SK-N-SH (cell line): ENCODE results near the gene COL4A5. TPM values are rescaled to one million over a fixed set of nuclear protein-coding genes. Genes with fewer than 3 reads are reported as not detected.

Experiments
- CTCF ChIA-PET: fragments of 300-600, 350-600 bp; formaldehyde crosslinking; extraction: SDS; loops from one replicate; lab custom pipeline; 2021; lab: Yijun Ruan, JAX
- POLR2A ChIA-PET: fragments of 350-600 bp; sonication (Branson Sonifier 250); formaldehyde crosslinking; extraction: SDS; loops from one replicate; lab custom pipeline; 2020; ENCODE audit warnings: antibody characterized with exemption, inconsistent platforms; lab: Yijun Ruan, JAX
- DNase-seq: peaks from one replicate; pipeline ENCODE4 v3.0.0; 2012
- H2AFZ ChIP-seq: fragments of 200-600 bp; sonication (generic); 2 replicates; pipeline ENCODE4 v1.8.1; 2016; ENCODE audit warnings: antibody characterized with exemption, mild to moderate bottlenecking, low read depth
- H3F3A ChIP-seq: fragments of 200-600 bp; sonication (generic); replicated peaks from 2 replicates; pipeline ENCODE3; 2016; ENCODE audit warnings: antibody characterized with exemption, mild to moderate bottlenecking; ENCODE audit not compliant: insufficient read depth
- H3K27ac ChIP-seq, 2 experiments: fragments of 200-500 bp in 1 of 2; fragments of 200-600 bp in 1 of 2; sonication (Bioruptor generic) in 1 of 2; sonication (generic), shearing (Covaris generic) in 1 of 2; 2 replicates each; pipeline versions ENCODE4 v1.5.1 to v1.6.1; 2014 to 2016; ENCODE audit warnings: low read depth in 2 of 2, inconsistent platforms in 1 of 2, low read length in 1 of 2, mild to moderate bottlenecking in 1 of 2, mixed read lengths in 1 of 2
- H3K27me3 ChIP-seq: fragments of 200-600 bp; sonication (generic), shearing (Covaris generic); 2 replicates; pipeline ENCODE4 v1.6.1; 2016; ENCODE audit warnings: mixed run types; ENCODE audit not compliant: insufficient read depth
- H3K36me3 ChIP-seq, 2 experiments: fragments of 200-500 bp in 1 of 2; fragments of 200-600 bp in 1 of 2; sonication (Bioruptor generic) in 1 of 2; sonication (generic) in 1 of 2; replicated peaks in 1 of 2; 2 replicates each; pipeline versions ENCODE3 to v1.5.1; 2014 to 2016; ENCODE audit warnings: low read length in 1 of 2, mild to moderate bottlenecking in 1 of 2; ENCODE audit not compliant: insufficient read depth in 2 of 2, control insufficient read depth in 1 of 2
- H3K4me1 ChIP-seq, 2 experiments: fragments of 200-500 bp in 1 of 2; fragments of 200-600 bp in 1 of 2; sonication (Bioruptor generic) in 1 of 2; sonication (generic), shearing (Covaris generic) in 1 of 2; 2 replicates each; pipeline versions ENCODE4 v1.5.1 to v1.6.1; 2014 to 2016; ENCODE audit warnings: low read depth in 1 of 2, low read length in 1 of 2, mixed run types in 1 of 2; ENCODE audit not compliant: insufficient read depth in 2 of 2, control insufficient read depth in 1 of 2
- H3K4me2 ChIP-seq: fragments of 200-600 bp; sonication (generic), shearing (Covaris generic); 2 replicates; pipeline ENCODE4 v1.6.1; 2017; ENCODE audit warnings: mixed run types
- H3K4me3 ChIP-seq, 2 experiments: fragments of 200-500 bp in 1 of 2; fragments of 200-600 bp in 1 of 2; sonication (Bioruptor generic) in 1 of 2; sonication (generic), shearing (Covaris generic) in 1 of 2; 2 replicates each; pipeline versions ENCODE4 v1.5.1 to v1.8.1; 2014 to 2016; ENCODE audit warnings: low read depth in 2 of 2, inconsistent platforms in 1 of 2, low read length in 1 of 2, mild to moderate bottlenecking in 1 of 2, mixed read lengths in 1 of 2, moderate library complexity in 1 of 2
- H3K79me2 ChIP-seq: fragments of 200-600 bp; sonication (generic); 2 replicates; pipeline ENCODE4 v1.8.1; 2017; ENCODE audit warnings: mild to moderate bottlenecking; ENCODE audit not compliant: insufficient read depth
- H3K9ac ChIP-seq: fragments of 200-600 bp; sonication (generic); 2 replicates; pipeline ENCODE4 v1.6.1; 2017; ENCODE audit warnings: mixed run types
- H3K9me2 ChIP-seq: fragments of 200-600 bp; sonication (generic); 2 replicates; pipeline ENCODE4 v1.6.1; 2017; ENCODE audit warnings: mixed run types
- H3K9me3 ChIP-seq: fragments of 200-600 bp; sonication (generic); 2 replicates; pipeline ENCODE4 v1.6.1; 2017; ENCODE audit warnings: mixed run types, mild to moderate bottlenecking, moderate library complexity
- H4K20me1 ChIP-seq: fragments of 200-600 bp; sonication (generic); 2 replicates; pipeline ENCODE4 v1.6.1; 2017; ENCODE audit warnings: mild to moderate bottlenecking, mixed run types; ENCODE audit not compliant: insufficient read depth
- CHD2 ChIP-seq: fragments of 150-350 bp; IDR thresholded peaks from 2 replicates; pipeline ENCODE4 v1.6.1; 2018; ENCODE audit warnings: low read length; ENCODE audit not compliant: partially characterized antibody
- ELF1 ChIP-seq: IDR thresholded peaks from 2 replicates; pipeline ENCODE4 v1.4.0; 2012
- EP300 ChIP-seq, 2 experiments: IDR thresholded peaks; 2 replicates each; pipeline versions ENCODE4 v1.4.0 to v1.6.1; 2012; ENCODE audit warnings: borderline replicate concordance in 1 of 2, low read depth in 1 of 2, low read length in 1 of 2
- EZH2phosphoT487 ChIP-seq: fragments of 200-600 bp; sonication (generic); IDR thresholded peaks from 2 replicates; pipeline ENCODE4 v1.6.1; 2017; ENCODE audit warnings: low read depth, mixed run types, mild to moderate bottlenecking, antibody characterized with exemption, moderate library complexity, borderline replicate concordance
- FOSL2 ChIP-seq: IDR thresholded peaks from 2 replicates; pipeline ENCODE4 v1.4.0; 2012; ENCODE audit warnings: low read depth, mild to moderate bottlenecking, moderate library complexity, borderline replicate concordance
- FOXJ3 ChIP-seq: sonication (generic); formaldehyde crosslinking; IDR thresholded peaks from 2 replicates; pipeline ENCODE4 v1.5.1; 2020; ENCODE audit warnings: mild to moderate bottlenecking, missing genetic modification reagents
- GABPA ChIP-seq: IDR thresholded peaks from 2 replicates; pipeline ENCODE4 v1.4.0; 2012; ENCODE audit warnings: low read depth, mild to moderate bottlenecking
- GATA2 ChIP-seq: sonication (generic); formaldehyde crosslinking; IDR thresholded peaks from 2 replicates; pipeline ENCODE4 v1.5.0; 2020; ENCODE audit warnings: mild to moderate bottlenecking, missing genetic modification reagents
- JUND ChIP-seq: IDR thresholded peaks from 2 replicates; pipeline ENCODE4 v1.4.0; 2012
- MEF2A ChIP-seq: IDR thresholded peaks from 2 replicates; pipeline ENCODE4 v1.4.0; 2012; ENCODE audit warnings: low read depth, borderline replicate concordance
- MXI1 ChIP-seq: IDR thresholded peaks from 2 replicates; pipeline ENCODE4 v1.6.1; 2012; ENCODE audit warnings: mild to moderate bottlenecking, low read depth, low read length, improper control_type of control experiment
- NFIC ChIP-seq: IDR thresholded peaks from 2 replicates; pipeline ENCODE4 v1.4.0; 2012; ENCODE audit warnings: borderline replicate concordance
- RAD21 ChIP-seq: IDR thresholded peaks from 2 replicates; pipeline ENCODE4 v1.6.1; 2012; ENCODE audit warnings: mild to moderate bottlenecking, low read length
- RCOR1 ChIP-seq: fragments of 150-350 bp; IDR thresholded peaks from 2 replicates; pipeline ENCODE4 v1.6.1; 2017; ENCODE audit warnings: antibody characterized with exemption, low read length
- RXRA ChIP-seq: IDR thresholded peaks from 2 replicates; pipeline ENCODE4 v1.4.0; 2012; ENCODE audit warnings: low read depth, mild to moderate bottlenecking, borderline replicate concordance
- SIN3A ChIP-seq: IDR thresholded peaks from 2 replicates; pipeline ENCODE4 v1.6.1; 2012; ENCODE audit warnings: low read depth, mild to moderate bottlenecking, low read length, moderate library complexity, borderline replicate concordance
- SMC3 ChIP-seq: IDR thresholded peaks from 2 replicates; pipeline ENCODE4 v1.6.1; 2012; ENCODE audit warnings: low read depth, low read length, improper control_type of control experiment
- TCF12 ChIP-seq: IDR thresholded peaks from 2 replicates; pipeline ENCODE4 v1.4.0; 2012
- TEAD4 ChIP-seq: IDR thresholded peaks from 2 replicates; pipeline ENCODE4 v1.4.0; 2012; ENCODE audit warnings: mild to moderate bottlenecking, borderline replicate concordance; ENCODE audit not compliant: insufficient read depth
- USF1 ChIP-seq: IDR thresholded peaks from 2 replicates; pipeline ENCODE4 v1.4.0; 2012; ENCODE audit warnings: low read depth, borderline replicate concordance
- YY1 ChIP-seq: IDR thresholded peaks from 2 replicates; pipeline ENCODE4 v1.4.0; 2012; ENCODE audit warnings: low read depth, mild to moderate bottlenecking
- WGBS: methylation state at CpG from one replicate; pipeline ENCODE4 v1.1.6; 2017; ENCODE audit warnings: low lambda C conversion rate; 5-methylcytosine and 5-hydroxymethylcytosine counted together
- polyA plus RNA-seq, 3 experiments: library from polyadenylated mRNA; depleted of rRNA; stranded (reverse); fragments of >200 nt; gene quantifications; 2 replicates each; pipeline ENCODE4 v1.2.3, GENCODE V29; 2012
- TF ChIP-seq, protein P1 (sequence below): IDR thresholded peaks from 2 replicates; pipeline ENCODE4 v1.4.0; 2012; ENCODE audit warnings: low read depth
- TF ChIP-seq, protein P2 (sequence below): IDR thresholded peaks from 2 replicates; pipeline ENCODE4 v1.4.0; 2012; ENCODE audit warnings: low read depth, borderline replicate concordance
- TF ChIP-seq, protein P3 (sequence below): IDR thresholded peaks from 2 replicates; pipeline ENCODE4 v1.6.1; 2012; ENCODE audit warnings: mild to moderate bottlenecking, low read depth, low read length, moderate library complexity

COL4A5 gene
- polyA plus RNA-seq, 1 of the 3 experiments (the other 2 are of a cell fraction): 0.02 TPM

GRCh38 chrX:108447303-108447702, 7.7 kb downstream of the COL4A5 start:
- no peaks in the 10 kb centered on the region for H3K9me3 ChIP-seq
- no peaks in the 10 kb centered on the region for H3K79me2 ChIP-seq
- no peak overlapping the region for H3K4me3 ChIP-seq
- ChIA-PET POLR2A (no interaction called here), CTCF (no interaction called here)
- no peak overlapping the region for H3K27ac ChIP-seq
- no peaks in the 10 kb centered on the region for H3K27me3 ChIP-seq
- no peaks in the 10 kb centered on the region for H3K36me3 ChIP-seq
- no peak overlapping the region for H3K4me2 ChIP-seq
- 1% methylated on average over 2 of the region's 2 CpGs for WGBS
- no peak overlapping the region for H3K9ac ChIP-seq
- no peaks in the 10 kb centered on the region for H3F3A ChIP-seq
- H3K4me1 ChIP-seq: no peaks in the 10 kb centered on the region
- no peaks in the 10 kb centered on the region for H4K20me1 ChIP-seq
- no peaks in the 10 kb centered on the region for H3K9me2 ChIP-seq
- TF ChIP-seq RCOR1 (no peak), YY1 (no peak), MXI1 (no peak), SMC3 (no peak), JUND (no peak), TCF12 (no peak), FOSL2 (no peak), GATA2 (CRISPR knock-in tag) (no peak), ELF1 (no peak), TEAD4 (no peak), GABPA (no peak), NFIC (no peak), SIN3A (no peak), EP300 (IDR thresholded peaks at IDR 0.05; ENCODE audit: borderline replicate concordance in 1 of 2, low read depth in 1 of 2, low read length in 1 of 2) (no peak), EZH2phosphoT487 (no peak), CHD2 (no peak), RXRA (no peak), MEF2A (no peak), FOXJ3 (no peak)
- TF ChIP-seq, protein P1, sequence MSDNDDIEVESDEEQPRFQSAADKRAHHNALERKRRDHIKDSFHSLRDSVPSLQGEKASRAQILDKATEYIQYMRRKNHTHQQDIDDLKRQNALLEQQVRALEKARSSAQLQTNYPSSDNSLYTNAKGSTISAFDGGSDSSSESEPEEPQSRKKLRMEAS: no peak
- DNase-seq: no peak
- no peak overlapping the region for H2AFZ ChIP-seq

DNA sequence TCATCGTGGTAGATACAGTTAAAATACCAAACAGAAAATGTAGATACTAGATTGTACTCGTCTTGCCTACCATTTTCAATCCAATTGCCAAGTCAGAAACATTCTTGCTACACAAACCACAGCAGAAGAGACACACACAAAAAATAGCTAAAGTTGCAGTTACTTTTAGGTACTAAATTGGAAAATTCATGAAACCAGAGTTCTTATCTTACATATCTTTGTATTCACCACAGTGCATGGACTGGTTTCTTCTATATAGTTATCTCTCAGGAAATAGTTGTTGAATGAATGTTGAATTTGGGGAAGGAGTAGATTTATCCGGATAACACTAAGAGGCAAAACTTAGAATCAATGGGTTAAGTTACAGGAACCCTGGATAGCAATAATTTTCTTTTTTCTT, 14.2 kb downstream of the COL4A5 start:
- H3K9me2 ChIP-seq: no peaks in the 10 kb centered on the region
- no peak for DNase-seq
- H3K36me3 ChIP-seq: no peaks in the 10 kb centered on the region
- no peaks in the 10 kb centered on the region for H3K9me3 ChIP-seq
- ChIA-PET POLR2A (no interaction called here), CTCF (interaction anchor here (0.6 kb wide), 1 partner anchor 252 kb away, joined by 3 read pairs; no protein-coding TSS in a partner anchor)
- H3K4me2 ChIP-seq: no peak overlapping the region
- H3K4me3 ChIP-seq: no peak overlapping the region
- WGBS: 8% methylated on average over 3 of the region's 3 CpGs
- no peaks in the 10 kb centered on the region for H3K4me1 ChIP-seq
- H3K9ac ChIP-seq: no peak overlapping the region
- H4K20me1 ChIP-seq: no peaks in the 10 kb centered on the region
- H3F3A ChIP-seq: no peaks in the 10 kb centered on the region
- H3K27me3 ChIP-seq: 0 out of 2 replicates have a peak, but pooled peaks cover 8% of the 10 kb centered on the region
- no peak overlapping the region for H2AFZ ChIP-seq
- no peaks in the 10 kb centered on the region for H3K79me2 ChIP-seq
- no peak overlapping the region for H3K27ac ChIP-seq
- TF ChIP-seq RAD21 (no peak), MEF2A (no peak), YY1 (no peak), MXI1 (no peak), USF1 (no peak), TCF12 (no peak), CHD2 (no peak)
- TF ChIP-seq, protein P2, sequence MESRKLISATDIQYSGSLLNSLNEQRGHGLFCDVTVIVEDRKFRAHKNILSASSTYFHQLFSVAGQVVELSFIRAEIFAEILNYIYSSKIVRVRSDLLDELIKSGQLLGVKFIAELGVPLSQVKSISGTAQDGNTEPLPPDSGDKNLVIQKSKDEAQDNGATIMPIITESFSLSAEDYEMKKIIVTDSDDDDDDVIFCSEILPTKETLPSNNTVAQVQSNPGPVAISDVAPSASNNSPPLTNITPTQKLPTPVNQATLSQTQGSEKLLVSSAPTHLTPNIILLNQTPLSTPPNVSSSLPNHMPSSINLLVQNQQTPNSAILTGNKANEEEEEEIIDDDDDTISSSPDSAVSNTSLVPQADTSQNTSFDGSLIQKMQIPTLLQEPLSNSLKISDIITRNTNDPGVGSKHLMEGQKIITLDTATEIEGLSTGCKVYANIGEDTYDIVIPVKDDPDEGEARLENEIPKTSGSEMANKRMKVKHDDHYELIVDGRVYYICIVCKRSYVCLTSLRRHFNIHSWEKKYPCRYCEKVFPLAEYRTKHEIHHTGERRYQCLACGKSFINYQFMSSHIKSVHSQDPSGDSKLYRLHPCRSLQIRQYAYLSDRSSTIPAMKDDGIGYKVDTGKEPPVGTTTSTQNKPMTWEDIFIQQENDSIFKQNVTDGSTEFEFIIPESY: no peak
- TF ChIP-seq, protein P3, sequence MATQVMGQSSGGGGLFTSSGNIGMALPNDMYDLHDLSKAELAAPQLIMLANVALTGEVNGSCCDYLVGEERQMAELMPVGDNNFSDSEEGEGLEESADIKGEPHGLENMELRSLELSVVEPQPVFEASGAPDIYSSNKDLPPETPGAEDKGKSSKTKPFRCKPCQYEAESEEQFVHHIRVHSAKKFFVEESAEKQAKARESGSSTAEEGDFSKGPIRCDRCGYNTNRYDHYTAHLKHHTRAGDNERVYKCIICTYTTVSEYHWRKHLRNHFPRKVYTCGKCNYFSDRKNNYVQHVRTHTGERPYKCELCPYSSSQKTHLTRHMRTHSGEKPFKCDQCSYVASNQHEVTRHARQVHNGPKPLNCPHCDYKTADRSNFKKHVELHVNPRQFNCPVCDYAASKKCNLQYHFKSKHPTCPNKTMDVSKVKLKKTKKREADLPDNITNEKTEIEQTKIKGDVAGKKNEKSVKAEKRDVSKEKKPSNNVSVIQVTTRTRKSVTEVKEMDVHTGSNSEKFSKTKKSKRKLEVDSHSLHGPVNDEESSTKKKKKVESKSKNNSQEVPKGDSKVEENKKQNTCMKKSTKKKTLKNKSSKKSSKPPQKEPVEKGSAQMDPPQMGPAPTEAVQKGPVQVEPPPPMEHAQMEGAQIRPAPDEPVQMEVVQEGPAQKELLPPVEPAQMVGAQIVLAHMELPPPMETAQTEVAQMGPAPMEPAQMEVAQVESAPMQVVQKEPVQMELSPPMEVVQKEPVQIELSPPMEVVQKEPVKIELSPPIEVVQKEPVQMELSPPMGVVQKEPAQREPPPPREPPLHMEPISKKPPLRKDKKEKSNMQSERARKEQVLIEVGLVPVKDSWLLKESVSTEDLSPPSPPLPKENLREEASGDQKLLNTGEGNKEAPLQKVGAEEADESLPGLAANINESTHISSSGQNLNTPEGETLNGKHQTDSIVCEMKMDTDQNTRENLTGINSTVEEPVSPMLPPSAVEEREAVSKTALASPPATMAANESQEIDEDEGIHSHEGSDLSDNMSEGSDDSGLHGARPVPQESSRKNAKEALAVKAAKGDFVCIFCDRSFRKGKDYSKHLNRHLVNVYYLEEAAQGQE: no peak
